HepG2 (cell line): ENCODE data around the gene FKBP10. TPM values are rescaled to one million over a fixed set of nuclear protein-coding genes. Genes with fewer than 3 reads are reported as not detected.

ENCODE experiments used
- ATAC-seq: fragments of 200-7000 bp; cut with Tn5 transposase; 3 replicates; pipeline ENCODE4 v1.9.1; 2020; ENCODE audit warnings: mild to moderate bottlenecking, moderate library complexity
- BruUV-seq: library from RNA; stranded (reverse); fragments of 400-500 nt; replicated peaks from 2 replicates; lab custom pipeline; 2021; lab: Mats Ljungman, UMichigan
- CTCF ChIA-PET: fragments of 300-600 bp; formaldehyde crosslinking; extraction: SDS; loops from one replicate; lab custom pipeline; 2021; ENCODE audit warnings: low total read pairs, inconsistent platforms, low intra/inter-chr PET ratio; lab: Yijun Ruan, JAX
- POLR2A ChIA-PET: fragments of 350-600 bp; sonication (Branson Sonifier 250); formaldehyde crosslinking; loops from one replicate; lab custom pipeline; 2020; ENCODE audit warnings: antibody characterized with exemption, inconsistent platforms; lab: Yijun Ruan, JAX
- DNase-seq: peaks from one replicate; pipeline ENCODE4 v3.0.0-alpha.2; 2015; ENCODE audit warnings: low spot score
- FAIRE-seq: peaks from 3 replicates; lab custom pipeline; 2011; peaks lifted over from hg19 to GRCh38; lab: Jason Lieb, UNC
- H2AFZ ChIP-seq: one replicate; pipeline ENCODE4 v1.6.1; 2011; ENCODE audit warnings: low read length, inconsistent platforms
- H3K27ac ChIP-seq: fragments of 300-600 bp; 3 replicates; pipeline ENCODE4 v1.8.0; 2011; ENCODE audit warnings: mixed run types, mild to moderate bottlenecking, mixed read lengths, low read length, inconsistent platforms; ENCODE audit not compliant: insufficient read depth; ENCODE audit errors: extremely low read length
- H3K27me3 ChIP-seq, 2 experiments: fragments of 200-600 bp in 1 of 2; 2 replicates in 1 of 2; 3 replicates in 1 of 2; pipeline versions ENCODE4 v1.6.0 to v1.8.0; 2011; ENCODE audit warnings: low read length in 2 of 2, mild to moderate bottlenecking in 2 of 2, moderate library complexity in 2 of 2, inconsistent platforms in 1 of 2; ENCODE audit not compliant: insufficient read depth in 2 of 2, control insufficient read depth in 1 of 2
- H3K36me3 ChIP-seq, 2 experiments: fragments of 200-600 bp in 1 of 2; replicated peaks in 1 of 2; 2 replicates in 1 of 2; 3 replicates in 1 of 2; pipeline versions ENCODE4 v1.5.1 to v1.8.0; 2011; ENCODE audit warnings: low read length in 2 of 2, inconsistent platforms in 1 of 2; ENCODE audit not compliant: insufficient read depth in 2 of 2, control insufficient read depth in 1 of 2
- H3K4me1 ChIP-seq: 2 replicates; pipeline ENCODE4 v1.5.1; 2012; ENCODE audit warnings: low read length, inconsistent platforms; ENCODE audit not compliant: insufficient read depth
- H3K4me2 ChIP-seq: 2 replicates; pipeline ENCODE4 v1.6.0; 2011; ENCODE audit warnings: low read depth, low read length, inconsistent platforms
- H3K4me3 ChIP-seq, 3 experiments: fragments of 200-600 bp in 1 of 3; sonication (generic), shearing (Covaris generic) in 1 of 3; replicated peaks in 1 of 3; 2 replicates each; pipeline ENCODE4 v1.5.1; 2011 to 2016; ENCODE audit warnings: low read length in 3 of 3, inconsistent platforms in 2 of 3, low read depth in 2 of 3, mild to moderate bottlenecking in 2 of 3, control low read depth in 1 of 3, mixed read lengths in 1 of 3; ENCODE audit not compliant: insufficient read depth in 1 of 3
- H3K79me2 ChIP-seq: one replicate; pipeline ENCODE4 v1.6.1; 2011; ENCODE audit warnings: low read length, inconsistent platforms; ENCODE audit not compliant: insufficient read depth
- H3K9ac ChIP-seq: 2 replicates; pipeline ENCODE4 v1.6.0; 2011; ENCODE audit warnings: mild to moderate bottlenecking, low read depth, low read length, inconsistent platforms; ENCODE audit not compliant: insufficient read depth
- H3K9me3 ChIP-seq: 2 replicates; pipeline ENCODE4 v1.5.1; 2012; ENCODE audit warnings: mild to moderate bottlenecking, low read length
- H4K20me1 ChIP-seq: 2 replicates; pipeline ENCODE4 v1.6.0; 2011; ENCODE audit warnings: inconsistent platforms, mild to moderate bottlenecking, low read length, moderate library complexity; ENCODE audit not compliant: insufficient read depth
- ATRX ChIP-seq: sonication (generic); formaldehyde crosslinking; IDR thresholded peaks from 2 replicates; pipeline ENCODE4 v1.4.0; 2020; ENCODE audit warnings: missing genetic modification reagents, borderline replicate concordance
- SMAD9 ChIP-seq: sonication (generic); formaldehyde crosslinking; IDR thresholded peaks from 2 replicates; pipeline ENCODE4 v1.5.1; 2020; ENCODE audit warnings: mild to moderate bottlenecking, missing genetic modification reagents
- ZNF776 ChIP-seq: sonication (generic); formaldehyde crosslinking; IDR thresholded peaks from 2 replicates; pipeline ENCODE4 v1.4.0; 2020; ENCODE audit warnings: mild to moderate bottlenecking, missing genetic modification reagents
- WGBS: methylation state at CpG from one replicate; pipeline ENCODE4 v1.1.6; 2017; ENCODE audit warnings: low lambda C conversion rate; 5-methylcytosine and 5-hydroxymethylcytosine counted together
- in situ Hi-C: cut with HindIII; loops from 2 replicates; pipeline ENCODE4 v1.10.0; 2017; ENCODE audit warnings: low pct_unique_long_range_greater_than_20kb; ENCODE audit not compliant: extremely low pct_ligation_motif_present
- intact Hi-C: fragments of 100-400 bp; cut with micrococcal nuclease; formaldehyde crosslinking; loops from one replicate; pipeline ENCODE4 v1.10.0; 2022; ENCODE audit not compliant: unreplicated experiment
- polyA plus RNA-seq, 8 experiments: library from polyadenylated mRNA; depleted of rRNA in 3 of 8; stranded (reverse) in 7 of 8; unstranded in 1 of 8; fragments of >200 nt; fragmentation: Illumina TruSeq in 4 of 8; extraction: Trizol in 4 of 8; gene quantifications; 2 replicates each; pipeline versions ENCODE4 v1.2.1 to v1.2.3, GENCODE V29; 2011 to 2016; ENCODE audit warnings: low read depth in 4 of 8, missing spikeins in 1 of 8, mixed read lengths in 1 of 8; ENCODE audit not compliant: insufficient read depth in 1 of 8
- total RNA-seq, 5 experiments: library from RNA; depleted of rRNA; stranded (reverse); fragments of >200 nt; fragmentation: Illumina TruSeq; extraction: Trizol; gene quantifications; 2 replicates each; pipeline ENCODE4 v1.2.3, GENCODE V29; 2016; ENCODE audit warnings: low read depth in 1 of 5
- TF ChIP-seq, protein P1 (sequence below): IDR thresholded peaks from 2 replicates; pipeline ENCODE4 v1.6.1; 2016
- TF ChIP-seq, protein P2 (sequence below): sonication (generic); formaldehyde crosslinking; IDR thresholded peaks from 2 replicates; pipeline ENCODE4 v1.5.1; 2020; ENCODE audit warnings: mild to moderate bottlenecking, missing genetic modification reagents, borderline replicate concordance
- TF ChIP-seq, protein P3 (sequence below), 2 experiments: sonication (generic) in 1 of 2; formaldehyde crosslinking in 1 of 2; IDR thresholded peaks; 2 replicates each; pipeline versions ENCODE4 v1.6.1 to v1.9.0; 2014 to 2022; ENCODE audit warnings: antibody characterized with exemption in 1 of 2, borderline replicate concordance in 1 of 2, inconsistent platforms in 1 of 2, low read depth in 1 of 2, missing genetic modification reagents in 1 of 2

Gene FKBP10
- total and polyA plus RNA-seq, 2 of the 13 experiments (the other 11 are each of a cell fraction or from before 2014, with no cell fraction given): 149 to 573 TPM

DNA sequence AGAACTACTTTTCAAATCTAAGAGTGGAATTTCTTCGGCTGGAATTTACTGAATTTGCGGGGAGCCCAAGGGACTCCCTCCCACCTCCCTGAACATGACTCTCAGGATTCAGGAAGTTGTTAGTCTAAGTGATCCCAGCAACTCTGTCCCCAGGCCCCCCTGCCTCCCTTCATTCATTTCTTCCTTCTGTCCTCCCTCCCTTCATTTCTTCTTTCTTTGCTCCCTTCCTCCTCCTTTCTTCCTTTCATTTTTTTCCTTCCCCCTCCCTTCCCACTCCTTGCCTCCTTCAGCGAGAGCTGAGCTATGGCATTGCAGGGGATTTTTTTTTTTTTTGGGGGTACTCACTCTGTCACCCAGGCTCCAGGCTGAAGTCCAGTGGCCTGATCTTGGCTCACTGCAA lies 15.4 kb upstream of the FKBP10 start:
- H3K9me3 ChIP-seq: no peaks in the 10 kb centered on the region
- WGBS: 86% methylated on average over 3 of the region's 3 CpGs
- FAIRE-seq: no peak
- DNase-seq: no peak
- H3K9ac ChIP-seq: no peak overlapping the region
- intact Hi-C loops (no loop called here), in situ Hi-C loops (no loop called here)
- no TSS peak for BruUV-seq
- no peak for ATAC-seq
- no peak overlapping the region for H3K27ac ChIP-seq
- H3K4me1 ChIP-seq: peaks cover 72% of the 10 kb centered on the region
- H3K36me3 ChIP-seq: 0 out of 5 replicates have a peak, but pooled peaks cover 0 to 4% of the 10 kb centered on the region in 2 experiments
- H3K4me2 ChIP-seq: no peak overlapping the region
- POLR2A ChIA-PET: interaction anchor here (2.9 to 7.9 kb wide), 2 partner anchors 12 to 20 kb away, joined by 19 to 86 read pairs; partner anchors contain the start of gene JUP
- CTCF ChIA-PET: interaction anchor here (1.5 kb wide), 1 partner anchor 59 kb away, joined by 4 read pairs; no protein-coding TSS in a partner anchor
- H3K27me3 ChIP-seq: no peaks in the 10 kb centered on the region
- H3K79me2 ChIP-seq: no peaks in the 10 kb centered on the region
- no peaks in the 10 kb centered on the region for H4K20me1 ChIP-seq
- H3K4me3 ChIP-seq: no peak overlapping the region
- no peak overlapping the region for H2AFZ ChIP-seq
- no peak for TF ChIP-seq ATRX (CRISPR knock-in tag)
- no peak for TF ChIP-seq ZNF776 (CRISPR knock-in tag)
- TF ChIP-seq SMAD9 (CRISPR knock-in tag): no peak
- TF ChIP-seq, protein P1, sequence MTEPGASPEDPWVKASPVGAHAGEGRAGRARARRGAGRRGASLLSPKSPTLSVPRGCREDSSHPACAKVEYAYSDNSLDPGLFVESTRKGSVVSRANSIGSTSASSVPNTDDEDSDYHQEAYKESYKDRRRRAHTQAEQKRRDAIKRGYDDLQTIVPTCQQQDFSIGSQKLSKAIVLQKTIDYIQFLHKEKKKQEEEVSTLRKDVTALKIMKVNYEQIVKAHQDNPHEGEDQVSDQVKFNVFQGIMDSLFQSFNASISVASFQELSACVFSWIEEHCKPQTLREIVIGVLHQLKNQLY (CRISPR knock-in tag): no peak
- TF ChIP-seq, protein P2, sequence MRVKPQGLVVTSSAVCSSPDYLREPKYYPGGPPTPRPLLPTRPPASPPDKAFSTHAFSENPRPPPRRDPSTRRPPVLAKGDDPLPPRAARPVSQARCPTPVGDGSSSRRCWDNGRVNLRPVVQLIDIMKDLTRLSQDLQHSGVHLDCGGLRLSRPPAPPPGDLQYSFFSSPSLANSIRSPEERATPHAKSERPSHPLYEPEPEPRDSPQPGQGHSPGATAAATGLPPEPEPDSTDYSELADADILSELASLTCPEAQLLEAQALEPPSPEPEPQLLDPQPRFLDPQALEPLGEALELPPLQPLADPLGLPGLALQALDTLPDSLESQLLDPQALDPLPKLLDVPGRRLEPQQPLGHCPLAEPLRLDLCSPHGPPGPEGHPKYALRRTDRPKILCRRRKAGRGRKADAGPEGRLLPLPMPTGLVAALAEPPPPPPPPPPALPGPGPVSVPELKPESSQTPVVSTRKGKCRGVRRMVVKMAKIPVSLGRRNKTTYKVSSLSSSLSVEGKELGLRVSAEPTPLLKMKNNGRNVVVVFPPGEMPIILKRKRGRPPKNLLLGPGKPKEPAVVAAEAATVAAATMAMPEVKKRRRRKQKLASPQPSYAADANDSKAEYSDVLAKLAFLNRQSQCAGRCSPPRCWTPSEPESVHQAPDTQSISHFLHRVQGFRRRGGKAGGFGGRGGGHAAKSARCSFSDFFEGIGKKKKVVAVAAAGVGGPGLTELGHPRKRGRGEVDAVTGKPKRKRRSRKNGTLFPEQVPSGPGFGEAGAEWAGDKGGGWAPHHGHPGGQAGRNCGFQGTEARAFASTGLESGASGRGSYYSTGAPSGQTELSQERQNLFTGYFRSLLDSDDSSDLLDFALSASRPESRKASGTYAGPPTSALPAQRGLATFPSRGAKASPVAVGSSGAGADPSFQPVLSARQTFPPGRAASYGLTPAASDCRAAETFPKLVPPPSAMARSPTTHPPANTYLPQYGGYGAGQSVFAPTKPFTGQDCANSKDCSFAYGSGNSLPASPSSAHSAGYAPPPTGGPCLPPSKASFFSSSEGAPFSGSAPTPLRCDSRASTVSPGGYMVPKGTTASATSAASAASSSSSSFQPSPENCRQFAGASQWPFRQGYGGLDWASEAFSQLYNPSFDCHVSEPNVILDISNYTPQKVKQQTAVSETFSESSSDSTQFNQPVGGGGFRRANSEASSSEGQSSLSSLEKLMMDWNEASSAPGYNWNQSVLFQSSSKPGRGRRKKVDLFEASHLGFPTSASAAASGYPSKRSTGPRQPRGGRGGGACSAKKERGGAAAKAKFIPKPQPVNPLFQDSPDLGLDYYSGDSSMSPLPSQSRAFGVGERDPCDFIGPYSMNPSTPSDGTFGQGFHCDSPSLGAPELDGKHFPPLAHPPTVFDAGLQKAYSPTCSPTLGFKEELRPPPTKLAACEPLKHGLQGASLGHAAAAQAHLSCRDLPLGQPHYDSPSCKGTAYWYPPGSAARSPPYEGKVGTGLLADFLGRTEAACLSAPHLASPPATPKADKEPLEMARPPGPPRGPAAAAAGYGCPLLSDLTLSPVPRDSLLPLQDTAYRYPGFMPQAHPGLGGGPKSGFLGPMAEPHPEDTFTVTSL: no peak
- TF ChIP-seq, protein P3, sequence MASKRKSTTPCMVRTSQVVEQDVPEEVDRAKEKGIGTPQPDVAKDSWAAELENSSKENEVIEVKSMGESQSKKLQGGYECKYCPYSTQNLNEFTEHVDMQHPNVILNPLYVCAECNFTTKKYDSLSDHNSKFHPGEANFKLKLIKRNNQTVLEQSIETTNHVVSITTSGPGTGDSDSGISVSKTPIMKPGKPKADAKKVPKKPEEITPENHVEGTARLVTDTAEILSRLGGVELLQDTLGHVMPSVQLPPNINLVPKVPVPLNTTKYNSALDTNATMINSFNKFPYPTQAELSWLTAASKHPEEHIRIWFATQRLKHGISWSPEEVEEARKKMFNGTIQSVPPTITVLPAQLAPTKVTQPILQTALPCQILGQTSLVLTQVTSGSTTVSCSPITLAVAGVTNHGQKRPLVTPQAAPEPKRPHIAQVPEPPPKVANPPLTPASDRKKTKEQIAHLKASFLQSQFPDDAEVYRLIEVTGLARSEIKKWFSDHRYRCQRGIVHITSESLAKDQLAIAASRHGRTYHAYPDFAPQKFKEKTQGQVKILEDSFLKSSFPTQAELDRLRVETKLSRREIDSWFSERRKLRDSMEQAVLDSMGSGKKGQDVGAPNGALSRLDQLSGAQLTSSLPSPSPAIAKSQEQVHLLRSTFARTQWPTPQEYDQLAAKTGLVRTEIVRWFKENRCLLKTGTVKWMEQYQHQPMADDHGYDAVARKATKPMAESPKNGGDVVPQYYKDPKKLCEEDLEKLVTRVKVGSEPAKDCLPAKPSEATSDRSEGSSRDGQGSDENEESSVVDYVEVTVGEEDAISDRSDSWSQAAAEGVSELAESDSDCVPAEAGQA (IDR thresholded peaks at IDR 0.05; ENCODE audit: low read depth): no peak
- TF ChIP-seq, protein P3 (CRISPR knock-in tag; IDR thresholded peaks at IDR 0.05; ENCODE audit: borderline replicate concordance): no peak
